Measurements from ENCODE around the gene RBM46.

GRCh38 chr4:154781983-154782293 lies 866 bp downstream of the RBM46 start:
- TF ChIP-seq CTCF (IDR thresholded peaks at IDR 0.05; ENCODE audit: low read depth, low read length, poor library complexity, severe bottlenecking) (no peak), EZH2phosphoT487 (IDR thresholded peaks at IDR 0.05; ENCODE audit: borderline replicate concordance, low read length) (no peak)

All from DOHH2 (cell line).